DMS153 treated with DMSO at 0.1 percent for 48 hours (cell line): Measurements from ENCODE around the gene SMURF1.

Experiments used
- DNase-seq: peaks from one replicate; lab custom pipeline; 2025; ENCODE audit not compliant: unreplicated experiment; lab: John Stamatoyannopoulos, UW

The SMURF1 gene

DNA sequence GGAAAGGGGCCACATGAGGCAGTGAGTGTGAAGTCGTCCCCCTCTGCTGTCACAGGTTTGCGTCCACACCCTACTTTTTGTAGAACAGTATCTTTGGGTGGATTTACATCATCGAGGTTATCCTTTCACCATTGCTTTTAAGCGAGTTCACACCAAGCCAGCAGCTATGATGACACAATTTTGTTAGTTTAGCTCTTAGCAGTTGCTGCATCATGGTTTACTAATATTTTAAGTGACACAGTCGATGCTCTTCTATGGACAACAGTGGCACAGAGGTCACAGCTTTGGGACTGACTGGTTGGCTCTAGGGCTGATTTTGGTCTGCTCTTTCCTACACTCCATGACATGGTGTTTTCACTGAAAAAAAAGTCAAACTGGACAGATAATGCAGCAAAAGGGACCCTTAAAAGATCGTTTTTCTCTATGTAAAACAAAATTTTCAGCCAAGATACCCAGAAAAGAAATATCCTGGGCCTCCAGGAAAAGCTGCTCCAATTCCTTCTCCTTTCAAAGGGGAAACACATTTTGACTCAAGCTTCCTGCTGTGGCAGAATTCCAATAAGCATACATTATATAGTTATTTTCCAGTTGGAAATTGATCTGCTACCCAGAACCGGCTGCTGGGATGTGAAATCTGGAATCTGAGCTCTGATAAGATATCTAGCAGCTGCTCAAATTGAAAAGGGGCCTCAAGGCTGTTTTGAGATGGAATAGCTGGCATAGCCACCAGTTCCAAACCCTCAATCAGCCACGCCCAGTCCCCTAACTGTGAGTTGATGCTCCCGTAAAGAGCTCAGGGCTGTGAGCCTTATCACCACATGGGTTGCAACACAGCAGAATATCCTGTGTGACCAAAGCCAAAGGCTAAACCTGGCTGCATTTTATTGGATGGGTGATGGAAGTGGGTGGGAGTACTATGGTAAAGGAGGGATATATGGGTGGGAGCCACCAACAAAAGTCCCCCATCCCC is 114.2 kb downstream of the SMURF1 start:
- DNase-seq = no peak

DNA sequence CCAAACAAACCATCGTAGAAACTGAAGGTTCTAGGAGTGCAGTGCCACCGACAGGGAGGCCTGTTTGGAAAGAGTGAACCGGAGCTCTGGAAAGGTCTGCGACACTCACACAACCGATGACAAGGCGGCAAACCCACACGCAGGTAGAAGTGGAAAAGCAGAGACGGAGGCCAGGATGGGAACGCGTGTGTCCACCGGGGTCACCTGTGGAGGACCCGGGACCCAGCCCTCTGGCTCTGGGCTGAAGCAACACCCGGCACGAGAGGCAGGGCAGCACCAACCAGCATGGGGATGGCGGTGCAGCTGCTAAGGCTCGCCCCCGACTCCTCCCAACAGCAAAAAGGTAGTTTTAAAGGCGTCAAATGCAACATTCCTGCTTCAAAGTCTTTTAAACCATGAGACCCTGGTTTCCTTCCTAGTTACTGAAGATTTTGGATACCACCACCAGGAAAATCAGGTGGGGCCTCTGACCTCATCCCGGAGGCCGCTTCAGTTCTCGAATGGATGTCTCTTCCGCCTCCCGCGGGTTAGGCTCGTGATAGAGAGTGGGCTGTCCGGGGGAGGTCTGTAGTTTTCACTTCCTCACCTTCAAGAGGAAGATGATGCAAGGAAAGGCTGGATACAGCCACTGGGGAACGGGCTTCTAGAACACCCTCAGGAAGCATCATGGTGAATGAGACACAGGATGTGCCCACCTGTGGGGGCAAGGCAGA is 115.5 kb downstream of the SMURF1 start:
- no peak for DNase-seq

DNA sequence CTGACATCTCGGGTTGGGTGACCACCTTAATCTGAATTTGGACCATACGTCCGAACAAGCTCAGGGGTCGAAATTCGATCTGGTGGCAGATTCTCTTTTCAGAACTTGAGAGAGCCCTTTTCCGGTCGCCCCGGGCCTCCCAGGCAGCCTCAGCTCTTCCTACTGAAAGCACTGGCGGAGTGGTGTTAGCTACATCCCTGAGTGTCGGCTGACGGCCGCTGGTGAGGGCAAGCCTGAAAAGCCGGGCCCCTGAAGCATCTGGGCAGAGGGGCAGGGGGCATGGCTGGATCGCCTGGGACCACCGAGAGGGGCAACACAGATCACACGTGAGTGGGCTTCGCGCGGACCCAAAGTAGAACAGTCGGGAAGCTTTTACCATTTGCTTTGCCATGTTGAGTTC is 116.1 kb downstream of the SMURF1 start:
- DNase-seq = no peak

DNA sequence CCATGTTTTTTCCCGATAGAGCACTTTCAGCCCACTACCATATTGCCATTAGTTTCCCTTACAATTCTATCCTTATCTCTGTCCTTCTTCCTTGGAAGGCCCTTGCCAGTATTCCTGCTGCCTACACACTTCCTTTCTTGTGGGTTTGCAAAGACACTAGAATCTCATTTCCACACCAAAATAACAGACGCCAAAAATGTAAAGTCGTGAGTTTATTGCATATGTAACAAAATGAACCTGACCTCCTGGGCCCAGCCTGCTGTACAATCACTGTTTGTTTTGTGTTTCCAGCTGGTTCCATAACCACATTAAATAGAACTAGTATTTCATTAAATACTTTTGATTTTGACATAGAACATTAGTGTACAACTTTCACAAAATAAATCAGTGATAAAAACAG is 116.7 kb downstream of the SMURF1 start:
- DNase-seq = no peak

DNA sequence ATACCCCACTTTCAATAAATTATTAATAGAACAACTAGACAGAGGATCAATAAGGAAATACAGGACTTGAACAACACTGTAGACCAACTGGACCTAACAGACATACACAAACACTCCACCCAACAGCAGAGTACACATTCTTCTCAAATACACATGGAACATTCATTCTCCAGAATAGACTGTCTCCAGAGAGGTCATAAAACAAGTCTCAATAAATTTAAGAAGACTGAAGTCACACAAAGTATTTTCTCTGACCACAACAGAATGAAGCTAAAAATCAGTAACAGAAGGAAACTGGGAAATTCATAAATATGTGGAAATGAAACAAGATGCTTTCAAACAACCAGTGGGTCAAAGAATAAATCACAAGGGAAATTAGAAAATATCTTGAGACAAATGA is 119.8 kb downstream of the SMURF1 start:
- DNase-seq = no peak

DNA sequence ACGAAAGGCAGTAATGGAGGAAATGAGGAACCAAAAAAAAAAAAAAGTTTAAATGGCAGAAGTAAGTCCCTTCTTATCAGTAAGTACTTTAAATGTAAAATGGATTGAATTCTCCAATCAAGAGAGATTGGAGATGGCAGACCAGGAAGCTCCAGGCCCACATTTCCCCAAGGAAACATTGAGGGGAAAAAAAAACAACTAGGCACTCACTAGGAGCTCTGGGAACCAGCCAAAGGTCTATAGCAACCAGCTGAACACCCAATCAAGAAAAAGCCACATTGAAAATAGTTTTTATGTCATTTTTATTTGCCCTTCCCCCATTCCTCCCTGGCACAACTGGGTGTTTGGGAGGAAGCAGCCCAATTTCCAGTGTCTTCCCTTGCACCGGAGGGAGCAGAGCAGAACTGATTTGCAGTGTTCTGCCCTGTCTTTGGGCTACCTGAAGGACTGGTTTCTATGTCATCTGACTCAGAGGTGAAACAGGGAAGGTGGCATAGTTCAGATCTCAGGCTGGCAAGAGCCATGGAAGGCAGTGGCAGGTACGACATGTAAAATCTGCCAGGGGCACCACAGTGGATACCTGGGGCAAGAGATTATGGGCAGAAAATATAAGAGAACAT is 121.9 kb downstream of the SMURF1 start:
- DNase-seq = no peak

DNA sequence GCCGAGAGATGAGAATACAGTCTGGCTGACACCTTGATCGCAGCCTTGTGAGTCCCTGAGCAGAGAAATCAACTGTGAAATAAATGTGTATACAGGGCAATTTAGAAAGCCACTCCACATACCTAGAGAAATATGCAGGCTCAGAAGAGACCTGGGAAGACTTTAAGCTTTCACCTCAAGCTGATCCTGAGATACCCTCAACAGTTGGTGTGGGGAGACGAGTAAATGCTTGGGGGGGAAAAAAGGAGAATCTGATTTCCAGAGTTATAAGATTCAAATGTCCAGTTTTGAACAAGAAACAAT is 123.5 kb downstream of the SMURF1 start:
- DNase-seq = no peak

DNA sequence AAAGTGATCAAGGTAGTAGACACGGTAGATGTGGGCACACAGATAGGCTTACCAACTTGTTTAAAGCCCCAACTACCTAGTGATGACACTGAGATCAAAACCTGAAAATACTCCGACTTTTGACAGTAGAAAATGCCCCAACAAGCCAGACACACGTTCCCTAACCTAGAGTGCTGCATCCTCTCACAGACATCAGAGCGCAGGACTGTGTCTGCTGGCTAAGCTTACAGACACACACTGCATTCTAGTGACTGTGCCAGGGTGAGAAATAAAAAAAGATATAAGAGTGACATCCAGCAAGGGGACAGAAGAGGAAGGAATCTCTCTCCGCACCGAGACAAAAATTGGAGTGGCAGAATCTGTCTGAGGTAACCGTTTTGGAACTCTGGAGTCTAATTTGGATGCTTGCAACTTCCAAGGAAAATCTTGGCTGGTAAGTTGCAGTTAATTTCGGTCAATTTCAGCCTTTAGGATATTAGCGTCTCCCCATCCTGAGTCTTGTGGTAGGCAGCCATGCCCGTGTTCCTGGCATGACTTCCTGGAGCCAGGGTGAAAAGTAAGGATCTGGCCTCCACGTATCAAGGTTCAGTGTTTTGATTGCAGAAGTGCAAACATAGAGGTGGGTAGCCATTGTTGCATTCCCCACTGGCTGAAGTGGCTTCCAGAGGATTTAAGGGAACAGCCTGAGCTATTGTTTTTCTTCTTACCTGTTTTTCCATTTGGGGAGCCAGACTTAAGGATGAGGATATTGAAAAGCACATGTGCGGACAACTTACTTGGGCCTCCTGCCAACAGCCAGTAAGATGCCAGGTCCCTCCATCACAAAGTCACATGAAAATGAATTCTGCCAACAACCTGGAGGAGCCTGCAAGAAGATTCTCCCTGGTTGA is 124.1 kb downstream of the SMURF1 start:
- DNase-seq = no peak

DNA sequence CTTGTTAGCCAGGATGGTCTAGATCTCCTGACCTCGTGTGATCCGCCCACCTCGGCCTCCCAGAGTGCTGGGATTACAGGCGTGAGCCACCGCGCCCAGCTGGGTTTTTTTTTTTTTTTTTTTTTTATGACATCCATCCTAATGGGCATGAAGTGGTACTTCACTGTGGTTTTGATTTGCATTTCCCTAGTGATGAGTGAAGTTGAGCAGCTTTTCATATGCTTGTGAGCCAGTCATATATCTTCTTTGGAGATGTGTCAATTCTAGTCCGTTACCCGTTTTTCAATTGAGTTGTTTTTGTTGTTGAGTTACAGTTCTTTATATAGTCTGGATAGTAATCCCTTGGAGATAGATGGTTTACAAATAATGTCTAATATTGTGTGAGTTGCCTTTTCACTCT is 127.7 kb downstream of the SMURF1 start:
- DNase-seq = no peak

DNA sequence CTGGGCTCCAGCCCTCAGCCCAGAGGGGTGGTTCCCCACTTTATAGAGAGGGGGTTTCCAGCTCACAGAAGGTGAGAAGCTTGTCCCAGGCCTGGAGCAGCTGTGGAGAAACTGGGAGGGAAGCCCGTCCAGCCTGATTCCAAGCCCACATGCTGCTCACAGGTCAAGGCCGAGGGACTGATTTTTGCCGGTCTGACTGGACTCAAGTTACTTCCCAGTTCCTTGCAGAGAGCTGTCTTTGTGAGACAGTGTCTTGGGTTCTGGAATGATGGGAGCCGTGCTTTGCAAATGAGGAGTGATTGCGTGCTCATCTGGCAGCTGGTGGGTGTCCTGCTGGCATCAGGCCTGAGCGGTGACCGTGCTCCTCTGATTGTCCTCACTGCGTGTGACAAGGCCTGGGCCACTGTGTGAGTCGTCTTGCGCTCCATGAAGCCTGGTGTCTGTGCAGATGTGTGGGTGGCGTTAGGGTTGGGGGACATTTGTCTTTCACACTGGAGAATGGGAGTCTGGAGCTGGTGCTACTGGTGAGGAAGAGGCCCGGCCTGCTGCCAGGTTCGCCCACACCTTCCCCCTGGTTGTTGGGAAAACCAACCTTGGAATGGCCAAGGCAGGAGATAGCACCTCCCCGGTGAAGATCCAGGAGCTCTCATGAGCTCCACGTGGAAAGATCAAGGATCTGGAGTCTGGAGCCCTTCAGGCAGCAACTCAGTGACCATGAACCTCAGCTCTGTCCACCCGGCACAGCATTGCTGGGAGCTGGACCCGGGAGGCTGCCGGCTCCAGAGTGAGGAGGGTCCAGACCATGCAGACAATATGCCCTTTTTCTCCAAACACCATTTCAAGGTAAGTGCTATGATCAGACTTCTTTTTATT is 129.6 kb downstream of the SMURF1 start:
- DNase-seq = no peak

GRCh38 chr7:99013266-99014112 is 130.4 kb downstream of the SMURF1 start:
- DNase-seq = no peak

DNA sequence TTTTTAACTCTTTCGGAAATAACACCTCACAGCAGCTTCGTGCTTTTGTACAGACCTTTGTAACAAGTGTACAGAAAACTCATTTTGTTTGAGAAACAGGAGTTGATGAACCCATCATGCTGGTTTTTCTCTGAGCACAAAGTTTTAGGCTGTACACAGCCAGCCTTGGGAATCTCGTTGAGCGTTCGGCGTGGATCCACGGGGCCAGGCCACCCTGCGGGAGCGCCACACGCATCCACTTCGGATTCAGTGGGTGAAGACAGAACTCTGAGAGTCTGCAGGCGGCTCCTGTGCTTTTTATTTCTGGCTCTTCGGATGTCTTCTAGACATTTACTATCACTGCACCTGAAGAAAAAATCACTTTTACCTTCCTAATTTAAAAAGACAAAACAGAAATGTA is 131.2 kb downstream of the SMURF1 start:
- DNase-seq = no peak

DNA sequence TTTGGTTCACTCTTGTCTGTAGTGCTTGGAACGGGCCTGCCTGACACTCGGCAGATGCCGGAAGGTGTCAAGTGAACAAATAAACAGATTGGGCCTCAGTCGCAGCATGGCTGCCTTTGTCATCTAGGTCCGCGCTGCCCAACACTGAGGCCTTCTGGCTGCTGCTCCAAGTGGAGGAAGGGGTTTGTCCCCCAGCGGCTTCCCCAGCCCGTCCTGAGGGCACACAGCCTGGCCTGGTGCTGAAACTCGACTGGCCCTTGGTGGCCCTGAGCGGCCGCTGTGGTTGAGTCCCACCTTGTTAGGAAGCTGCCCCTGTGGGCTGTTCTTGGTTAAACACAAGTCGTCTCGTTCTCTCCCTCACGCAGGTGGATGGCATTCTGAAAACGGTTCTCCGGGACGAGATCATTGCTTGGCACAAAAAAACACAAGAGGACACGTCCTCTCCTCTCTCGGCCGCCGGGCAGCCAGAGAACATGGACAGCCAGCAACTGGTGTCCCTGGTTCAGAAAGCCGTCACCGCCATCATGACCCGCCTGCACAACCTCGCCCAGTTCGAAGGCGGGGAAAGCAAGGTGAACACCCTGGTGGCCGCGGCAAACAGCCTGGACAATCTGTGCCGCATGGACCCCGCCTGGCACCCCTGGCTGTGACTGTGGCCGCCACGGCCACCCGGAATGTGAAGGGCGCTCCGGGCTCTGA is 132.1 kb downstream of the SMURF1 start:
- DNase-seq = no peak

GRCh38 chr7:99011341-99011705 is 132.6 kb downstream of the SMURF1 start:
- no peak for DNase-seq

DNA sequence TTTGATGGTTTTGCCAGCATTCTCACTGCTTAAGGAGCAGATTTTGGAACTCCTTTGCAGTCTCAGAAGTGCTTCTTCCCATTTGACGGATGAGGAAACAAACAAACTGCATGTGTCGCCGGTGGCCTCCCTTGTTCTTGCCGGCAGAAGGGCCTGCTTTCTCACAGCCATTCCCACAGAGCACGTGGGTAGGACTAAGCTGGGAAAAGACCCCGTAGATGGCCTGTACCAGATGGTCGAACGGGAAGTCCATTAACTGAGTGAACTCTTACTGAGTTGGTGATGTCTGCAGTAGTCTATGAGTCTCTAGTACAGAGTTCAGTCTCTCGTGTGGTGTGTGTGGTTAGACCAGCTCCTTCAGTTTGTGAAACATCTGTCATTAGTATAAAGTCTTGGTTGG is 133.6 kb downstream of the SMURF1 start:
- no peak for DNase-seq

- DNase-seq = no peak
Observed at GRCh38 chr7:99008921-99009530, 134.9 kb downstream of the SMURF1 start.

- no peak for DNase-seq
Observed at GRCh38 chr7:99008181-99008631, 135.7 kb downstream of the SMURF1 start.
